Hypothalamus (tissue), 51 donors: ENCODE results near the gene TMEM187.

Source experiments
- DNase-seq, 51 donors: peaks; one replicate each; lab custom pipeline; 2025; lab: John Stamatoyannopoulos, UW

TMEM187 gene

DNA sequence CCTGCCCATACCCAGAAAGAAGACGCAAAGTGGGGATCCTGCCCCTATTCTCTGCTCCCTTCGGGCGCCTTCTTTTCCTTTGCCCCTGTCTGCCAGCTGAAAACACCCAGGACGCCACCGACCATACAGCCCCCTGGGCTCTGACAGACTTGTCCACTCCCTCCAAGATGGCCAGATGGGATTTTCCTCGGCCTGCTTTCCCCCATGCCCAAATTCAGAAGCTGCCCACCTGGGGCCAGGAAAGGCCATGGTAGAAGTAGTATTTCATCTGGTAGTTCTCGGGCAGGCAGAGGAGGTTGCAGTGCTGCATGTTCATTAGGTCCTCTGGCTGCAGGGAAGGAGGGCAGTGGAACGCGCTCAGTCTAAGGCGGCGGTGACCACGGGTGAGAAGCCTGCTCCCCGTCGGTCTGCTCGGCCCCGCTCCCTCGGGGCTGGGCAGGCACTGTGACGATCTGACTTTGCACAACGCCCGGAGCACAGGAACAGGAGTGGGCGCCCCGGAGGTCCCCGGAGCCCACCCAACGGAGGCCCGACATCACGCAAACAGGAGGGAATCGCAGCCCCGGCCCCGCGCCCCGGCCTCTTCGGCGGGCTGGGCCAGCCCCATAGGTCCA lies 38.3 kb upstream of the TMEM187 start:
- DNase-seq = no peak

DNA sequence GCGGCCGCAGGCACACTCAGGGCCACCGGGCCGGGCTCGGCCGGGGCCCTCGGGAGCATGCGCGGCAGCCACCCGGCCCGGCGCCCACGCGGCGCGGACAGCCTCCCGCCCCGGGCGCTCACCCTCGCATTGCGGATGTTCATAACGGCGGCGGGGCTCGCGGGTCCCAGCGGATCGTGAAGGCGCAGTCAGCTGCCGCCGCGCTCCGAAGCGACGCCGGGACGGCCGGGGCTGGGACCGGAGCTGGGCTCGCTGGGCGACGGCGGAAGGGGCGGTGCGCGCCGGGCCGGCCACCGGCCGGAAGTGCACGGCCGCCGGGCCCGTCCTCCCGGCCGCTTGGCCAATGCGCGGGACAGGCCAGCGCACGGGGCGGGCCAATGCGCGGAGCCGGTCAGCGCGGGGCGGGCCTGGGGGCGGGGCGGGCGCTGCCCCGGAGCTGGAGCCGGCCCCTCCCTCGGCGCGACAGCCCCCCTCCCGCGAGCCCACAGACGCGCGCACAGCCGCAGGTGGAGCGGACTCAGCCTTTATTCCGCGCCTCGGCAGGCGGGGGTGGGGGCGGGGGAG lies 37.7 kb upstream of the TMEM187 start, which contains the start of gene NAA10:
Gene NAA10, minus strand, starts transcription at position 276 of the 564 bp plus-strand sequence. Its CDS starts 133 bp downstream, at position 143.
- peak in 42 of 51 donors; percentile 5 to 79 (median 46) for DNase-seq

- no peak for DNase-seq
Observed at GRCh38 chrX:153935326-153935851, 37.2 kb upstream of the TMEM187 start.

DNA sequence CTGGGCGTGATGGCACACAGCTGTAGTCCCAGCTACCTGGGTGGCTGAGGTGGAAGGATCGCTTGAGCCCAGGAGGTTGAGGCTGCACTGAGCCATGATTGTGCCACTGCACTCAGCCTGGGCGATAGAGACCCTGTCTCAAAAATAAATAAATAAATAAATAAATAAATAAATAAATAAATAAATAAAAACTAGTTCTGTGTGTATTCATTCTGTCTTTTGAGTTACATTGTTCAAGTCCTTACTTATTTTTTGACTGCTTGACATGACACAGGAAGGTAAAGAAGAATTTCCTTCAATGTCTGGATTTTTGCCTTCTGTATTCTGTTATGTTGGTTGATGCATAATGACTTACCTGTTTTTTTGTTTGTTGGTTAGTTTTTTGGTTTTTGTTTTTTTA lies 35.5 kb upstream of the TMEM187 start:
- no peak for DNase-seq

- no peak for DNase-seq
Observed at GRCh38 chrX:153938226-153938786, 34.2 kb upstream of the TMEM187 start.

DNA sequence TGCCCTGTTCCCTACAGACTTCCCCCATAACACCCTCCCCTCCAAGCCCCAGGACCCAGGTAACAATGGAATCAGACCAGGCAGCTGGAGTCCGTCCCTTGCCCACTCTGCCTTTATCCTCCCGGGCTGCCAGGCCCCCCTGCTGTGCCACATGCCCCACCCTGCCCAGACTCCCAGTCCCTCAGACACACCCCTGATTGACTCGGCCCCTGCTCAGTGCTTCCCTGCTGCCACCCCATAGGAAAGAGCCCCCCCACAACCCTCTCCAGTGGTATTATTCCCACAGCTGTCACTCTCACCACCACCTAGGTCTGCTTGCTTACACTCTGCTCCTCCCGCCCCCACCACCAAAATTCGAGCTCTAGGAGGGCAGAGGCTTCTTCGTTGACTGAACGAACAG lies 33.0 kb upstream of the TMEM187 start:
- DNase-seq = no peak

DNA sequence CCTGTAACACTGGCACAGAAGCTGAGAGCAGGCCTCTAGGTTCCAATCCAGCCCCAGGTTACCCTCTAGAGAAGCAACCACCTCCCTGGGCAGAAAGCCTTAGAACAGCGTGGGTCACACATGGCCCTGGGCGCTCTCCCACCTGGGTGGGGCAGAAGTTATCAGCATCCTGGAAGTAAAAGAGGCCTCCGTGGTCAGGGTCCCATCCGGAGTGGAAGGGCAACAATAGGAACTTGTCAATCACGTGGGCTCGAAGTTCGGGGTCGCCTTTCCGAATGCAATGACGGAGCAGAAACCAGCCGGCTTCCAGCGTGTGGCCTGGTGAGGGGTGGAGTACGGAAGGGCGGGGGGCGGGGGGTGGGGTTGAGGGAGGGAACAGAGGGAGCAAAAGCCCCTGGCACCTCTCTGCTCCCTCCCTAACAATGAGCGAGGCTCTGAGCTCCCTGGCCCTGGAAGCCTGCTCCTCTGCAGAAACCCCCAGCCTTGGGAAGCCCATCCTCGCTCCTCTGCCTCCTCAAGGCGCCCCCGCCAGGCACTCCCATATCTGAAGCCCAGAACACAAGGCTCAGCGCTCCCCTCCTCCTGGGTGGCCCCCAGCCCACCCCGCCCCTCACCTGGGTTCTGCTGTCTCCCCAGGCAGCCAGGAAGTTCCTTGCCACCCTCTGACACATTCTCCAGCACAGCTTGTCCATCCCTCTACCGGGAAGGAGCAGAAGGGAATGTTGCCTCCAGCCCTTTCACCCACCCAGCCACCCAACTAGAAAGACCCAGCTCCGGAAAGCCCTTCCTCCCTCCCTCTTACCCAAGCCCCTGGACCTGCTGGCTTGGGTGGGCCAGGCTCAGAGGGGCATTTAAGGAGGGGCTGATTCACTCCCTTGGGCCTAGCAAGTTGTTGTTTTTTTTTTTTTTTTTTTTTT lies 31.0 kb upstream of the TMEM187 start:
- no peak for DNase-seq

DNA sequence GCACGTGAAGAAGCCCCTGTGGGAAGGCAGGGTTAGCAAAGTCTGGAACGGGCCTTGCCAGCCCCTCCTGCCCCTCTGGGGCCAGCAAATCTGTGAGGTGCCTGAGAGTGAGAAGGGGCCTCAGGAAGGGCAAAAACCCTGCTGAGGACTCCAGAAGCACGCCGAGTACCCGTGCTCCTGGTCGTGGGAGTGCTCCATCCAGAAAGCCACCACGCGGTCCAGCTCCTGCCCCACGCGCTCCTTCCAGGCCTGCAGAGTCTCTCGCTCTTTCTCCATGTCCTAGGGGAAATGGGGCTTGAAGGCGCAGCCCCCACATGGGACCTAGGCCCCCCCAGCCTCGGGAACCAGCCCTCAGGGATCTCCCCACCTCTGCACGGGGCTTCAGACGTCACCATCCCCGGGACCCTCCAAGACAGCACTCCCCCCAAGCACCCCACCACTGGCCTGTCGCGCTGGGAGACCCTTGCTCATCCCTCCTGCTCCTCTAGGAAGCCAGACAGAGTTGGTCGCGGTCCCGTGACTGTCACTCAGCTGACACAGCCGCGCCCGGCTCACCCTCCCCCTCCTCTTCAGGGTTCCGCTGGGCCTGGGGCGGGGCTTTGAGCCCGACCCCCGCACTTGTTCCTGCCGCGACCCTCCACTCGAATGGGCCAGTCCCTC lies 28.3 kb upstream of the TMEM187 start, which contains the start of gene RENBP:
Gene RENBP, minus strand, starts transcription at position 504 of the 660 bp plus-strand sequence. Its CDS starts 33 bp downstream, at position 471.
- peak in 30 of 51 donors; percentile 4 to 73 (median 32) for DNase-seq

DNA sequence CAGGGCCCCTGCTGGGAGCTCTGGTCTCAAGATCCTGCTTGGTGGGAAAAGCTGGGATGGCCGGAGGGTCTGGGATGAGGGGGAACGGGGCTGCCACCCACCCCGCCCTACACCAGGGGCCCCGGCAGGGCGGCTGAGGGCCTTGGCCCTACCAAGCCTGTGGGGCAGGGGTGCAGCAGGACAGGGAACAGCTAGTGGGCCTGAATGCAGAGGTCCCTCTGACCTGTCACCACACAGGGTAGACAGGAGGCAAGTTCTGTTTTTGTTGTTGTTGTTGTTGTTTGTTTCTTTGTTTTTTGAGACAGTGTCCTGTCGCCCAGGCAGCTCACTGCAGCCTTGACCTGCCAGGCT lies 27.8 kb upstream of the TMEM187 start:
- no peak for DNase-seq

DNA sequence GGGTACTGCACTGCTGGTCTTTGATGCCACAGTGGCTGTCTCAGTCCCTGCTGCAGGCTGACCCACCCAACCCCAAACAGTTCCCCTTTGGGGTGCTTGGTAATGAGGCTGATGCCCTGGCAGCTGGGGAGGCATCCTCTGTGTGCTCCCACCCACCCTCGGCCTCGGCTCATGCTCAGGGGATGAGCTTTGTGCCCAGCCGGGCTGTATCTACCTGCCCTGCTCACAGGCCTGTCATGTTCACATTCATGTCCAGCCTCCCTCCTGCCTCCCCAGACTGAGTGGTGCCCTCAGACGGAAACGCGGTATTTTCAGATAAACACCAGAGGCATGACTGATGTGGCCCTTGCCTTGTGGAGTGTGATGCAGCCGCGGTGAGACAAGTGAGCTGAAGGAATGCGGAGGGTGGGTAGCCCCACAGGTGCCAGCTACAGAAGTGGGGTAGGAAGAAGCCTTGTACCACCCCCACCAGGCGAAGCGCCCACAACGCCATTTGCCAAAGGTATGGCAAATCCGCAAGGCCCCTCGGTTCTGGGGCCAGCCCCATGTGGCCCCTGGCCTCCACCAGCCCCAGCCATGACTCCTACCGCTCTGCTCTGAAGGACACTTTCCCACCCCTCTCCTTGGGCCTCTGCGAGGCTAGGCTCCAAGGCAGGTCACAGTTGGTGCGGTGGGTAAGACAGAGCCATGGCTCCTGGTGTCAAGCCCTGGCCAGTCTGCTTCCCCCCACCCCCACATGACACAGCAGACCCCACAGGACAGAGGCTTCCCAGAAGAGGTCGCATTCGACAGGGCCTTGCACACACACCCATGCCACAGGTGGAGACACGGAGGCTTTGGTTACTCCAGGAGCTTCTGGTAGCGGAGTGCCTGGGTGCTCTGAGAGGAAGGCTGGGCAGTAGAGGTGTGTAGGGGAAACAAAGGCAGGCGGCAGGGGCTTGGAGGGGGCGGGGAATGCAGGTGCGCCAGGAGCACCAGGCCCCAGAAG lies 26.3 kb upstream of the TMEM187 start:
- no peak for DNase-seq

- DNase-seq = peak in 32 of 51 donors; percentile 4 to 67 (median 30)
Observed at GRCh38 chrX:153947009-153947769, 25.4 kb upstream of the TMEM187 start.

GRCh38 chrX:153948002-153948466 lies 24.5 kb upstream of the TMEM187 start:
- no peak for DNase-seq

DNA sequence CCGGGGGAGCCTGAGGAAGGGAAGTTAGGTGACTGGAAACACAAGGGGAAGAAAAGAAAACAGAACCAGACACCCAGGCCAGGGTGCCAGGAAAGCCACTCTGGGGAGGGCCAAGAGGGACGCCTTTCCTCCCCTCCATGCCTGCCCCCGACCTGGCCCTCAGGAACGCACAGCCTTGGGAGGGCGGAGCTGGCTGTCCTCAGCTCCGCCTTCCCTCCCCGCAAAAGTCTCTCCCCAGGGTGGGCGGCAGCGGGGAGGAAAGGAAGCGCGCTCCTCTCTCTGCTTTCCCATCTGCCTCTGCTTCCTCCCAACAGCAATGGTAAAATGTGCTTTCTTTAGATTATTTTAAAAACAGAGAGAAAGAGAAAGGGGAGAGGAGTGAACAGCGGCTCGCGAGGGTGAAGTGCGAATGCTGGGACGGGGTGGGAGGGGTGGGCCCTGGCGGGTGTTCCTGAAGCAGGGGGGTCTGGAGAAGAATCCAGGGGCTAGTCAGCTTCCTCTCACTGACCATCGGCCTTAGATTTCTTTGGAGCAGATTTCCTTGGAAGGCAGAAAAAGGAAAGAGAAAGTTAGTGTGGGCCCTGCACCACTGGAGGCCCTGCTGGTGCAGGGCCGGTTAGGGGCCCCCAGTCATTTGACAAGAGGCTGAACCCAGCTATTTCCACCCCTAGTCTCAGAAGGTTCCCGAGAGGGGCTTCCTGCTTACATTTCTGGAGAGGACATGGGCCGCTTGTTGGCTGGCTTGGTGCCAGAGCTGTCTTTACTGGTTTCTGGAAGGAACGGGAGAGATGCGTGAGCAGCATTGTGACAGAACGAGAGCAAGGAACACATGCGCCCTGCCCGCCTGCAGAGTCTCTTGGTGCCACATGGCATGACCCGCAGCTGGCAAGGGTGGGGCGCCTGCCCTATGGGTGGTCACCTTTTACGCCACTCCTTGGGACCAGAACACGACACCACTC lies 23.4 kb upstream of the TMEM187 start:
- DNase-seq = no peak

DNA sequence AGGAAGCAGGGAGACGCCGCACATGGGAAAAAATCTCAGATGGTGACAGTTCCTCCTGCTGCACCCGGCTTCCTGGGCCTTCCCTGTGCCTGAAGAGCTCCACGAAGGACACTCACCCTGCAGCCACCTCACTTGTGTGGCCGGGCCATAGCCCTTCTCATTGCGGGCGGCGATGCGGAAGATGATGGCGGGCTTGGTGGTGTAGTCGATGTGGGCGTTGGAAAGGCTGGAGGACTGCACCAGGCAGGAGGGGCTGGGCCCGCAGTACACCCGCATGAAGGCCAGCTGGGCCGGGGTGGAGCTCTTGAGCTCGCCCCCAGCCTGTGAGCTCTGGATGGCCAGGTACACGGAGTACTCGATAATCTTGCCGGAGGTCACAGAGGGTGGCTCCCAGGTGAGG lies 22.4 kb upstream of the TMEM187 start:
- no peak for DNase-seq

DNA sequence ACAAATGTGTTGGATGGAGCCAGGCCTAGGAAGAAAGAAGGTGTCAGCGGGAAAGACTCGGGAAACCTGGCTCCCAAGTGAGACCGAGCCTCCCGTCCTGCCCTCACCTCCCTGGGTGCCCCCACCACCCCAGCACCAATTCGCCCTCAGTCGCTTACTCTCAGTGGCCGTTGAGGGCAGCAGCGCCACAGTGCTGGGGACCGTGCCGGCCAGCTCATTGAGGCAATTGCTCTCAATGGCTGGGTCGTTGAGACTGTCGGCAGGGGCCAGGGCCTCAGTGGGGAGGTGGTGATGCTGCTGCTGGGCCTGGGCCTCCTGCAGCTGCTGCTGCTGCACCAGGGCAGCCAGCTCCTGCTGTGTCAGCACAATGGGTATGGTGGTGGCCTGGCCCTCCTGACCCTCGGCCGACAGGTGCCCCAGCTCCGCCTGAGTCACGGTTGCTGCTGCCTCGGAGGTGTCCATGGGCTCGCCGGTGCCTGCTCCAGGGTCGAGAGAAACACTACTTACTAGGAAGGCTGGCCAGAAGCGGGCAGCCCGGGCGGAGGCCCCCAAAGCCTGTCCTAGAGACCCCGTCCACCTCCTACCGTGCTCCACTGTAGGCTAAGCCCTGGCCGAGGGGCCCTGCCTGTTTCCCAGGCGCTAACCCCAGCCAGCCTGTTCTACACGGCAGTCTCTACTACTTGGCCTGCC lies 20.7 kb upstream of the TMEM187 start:
- no peak for DNase-seq

DNA sequence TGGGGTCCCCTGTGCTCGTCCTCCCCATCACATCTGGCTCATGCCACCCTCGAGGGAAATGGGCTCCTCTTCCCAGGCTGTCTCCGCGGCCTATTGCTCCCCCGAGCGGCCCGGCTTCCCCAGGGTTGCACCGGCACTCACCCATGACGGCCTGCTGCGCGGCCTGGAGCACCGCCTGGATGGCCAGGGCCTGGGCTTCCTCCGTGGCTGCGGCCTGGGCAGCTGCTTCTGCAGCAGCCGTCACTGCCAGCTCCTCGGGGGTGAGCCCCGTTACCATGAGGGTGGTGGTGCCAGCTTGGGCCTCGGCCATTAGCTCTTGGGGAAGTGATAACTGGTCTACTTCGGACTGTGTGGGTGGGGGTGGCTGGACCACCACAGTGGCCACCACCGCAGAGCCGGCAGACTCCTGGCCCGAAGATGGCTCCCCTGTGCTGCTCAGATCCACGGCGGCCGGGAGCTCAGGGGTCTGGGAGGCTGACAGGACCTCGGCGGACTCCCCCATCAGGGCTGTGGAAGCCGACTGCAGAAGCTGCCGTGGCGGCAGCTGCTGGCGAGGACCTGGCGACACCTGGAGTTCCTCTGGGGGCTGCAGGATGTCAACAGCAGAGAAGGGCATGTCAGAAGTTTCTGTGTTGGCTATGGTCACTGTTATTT lies 20.1 kb upstream of the TMEM187 start:
- DNase-seq = no peak
